HepG2 (cell line): Measurements from ENCODE around the gene LRP1B. TPM values are rescaled to one million over a fixed set of nuclear protein-coding genes. Genes with fewer than 3 reads are reported as not detected.

Source experiments
- CHCHD3 ChIP-seq: sonication (generic); formaldehyde crosslinking; IDR thresholded peaks from 2 replicates; pipeline ENCODE4 v1.8.0; 2022; ENCODE audit warnings: mild to moderate bottlenecking, missing genetic modification reagents, moderate library complexity
- HOXA3 ChIP-seq: sonication (generic); formaldehyde crosslinking; IDR thresholded peaks from 2 replicates; pipeline ENCODE4 v1.5.0; 2020; ENCODE audit warnings: missing genetic modification reagents
- KAT8 ChIP-seq: IDR thresholded peaks from 2 replicates; pipeline ENCODE4 v1.6.1; 2016; ENCODE audit warnings: missing genetic modification reagents, missing compliant biosample characterization
- PRPF4 ChIP-seq: fragments of 200-400 bp; formaldehyde crosslinking; IDR thresholded peaks from 2 replicates; pipeline ENCODE4 v1.6.1; 2016; ENCODE audit warnings: low read length, low read depth; ENCODE audit not compliant: poor library complexity, severe bottlenecking
- SAP130 ChIP-seq: IDR thresholded peaks from 2 replicates; pipeline ENCODE4 v1.6.1; 2016; ENCODE audit warnings: low read depth
- SRF ChIP-seq: IDR thresholded peaks from 2 replicates; pipeline ENCODE4 v1.6.1; 2011; ENCODE audit warnings: mild to moderate bottlenecking, low read depth, low read length, moderate library complexity
- ZKSCAN5 ChIP-seq: sonication (generic); formaldehyde crosslinking; IDR thresholded peaks from 2 replicates; pipeline ENCODE4 v1.5.1; 2020; ENCODE audit warnings: mild to moderate bottlenecking, missing genetic modification reagents
- polyA plus RNA-seq, 8 experiments: library from polyadenylated mRNA; depleted of rRNA in 3 of 8; stranded (reverse) in 7 of 8; unstranded in 1 of 8; fragments of >200 nt; fragmentation: Illumina TruSeq in 4 of 8; extraction: Trizol in 4 of 8; gene quantifications; 2 replicates each; pipeline versions ENCODE4 v1.2.1 to v1.2.3, GENCODE V29; 2011 to 2016; ENCODE audit warnings: low read depth in 4 of 8, missing spikeins in 1 of 8, mixed read lengths in 1 of 8; ENCODE audit not compliant: insufficient read depth in 1 of 8
- total RNA-seq, 5 experiments: library from RNA; depleted of rRNA; stranded (reverse); fragments of >200 nt; fragmentation: Illumina TruSeq; extraction: Trizol; gene quantifications; 2 replicates each; pipeline ENCODE4 v1.2.3, GENCODE V29; 2016; ENCODE audit warnings: low read depth in 1 of 5
- TF ChIP-seq, protein P1 (sequence below): sonication (generic); formaldehyde crosslinking; IDR thresholded peaks from 2 replicates; pipeline ENCODE4 v1.4.0; 2020; ENCODE audit warnings: mild to moderate bottlenecking, missing genetic modification reagents

LRP1B gene
- total and polyA plus RNA-seq, 2 of the 13 experiments (the other 11 are each of a cell fraction or from before 2014, with no cell fraction given): 0.04 TPM; not detected in 1

DNA sequence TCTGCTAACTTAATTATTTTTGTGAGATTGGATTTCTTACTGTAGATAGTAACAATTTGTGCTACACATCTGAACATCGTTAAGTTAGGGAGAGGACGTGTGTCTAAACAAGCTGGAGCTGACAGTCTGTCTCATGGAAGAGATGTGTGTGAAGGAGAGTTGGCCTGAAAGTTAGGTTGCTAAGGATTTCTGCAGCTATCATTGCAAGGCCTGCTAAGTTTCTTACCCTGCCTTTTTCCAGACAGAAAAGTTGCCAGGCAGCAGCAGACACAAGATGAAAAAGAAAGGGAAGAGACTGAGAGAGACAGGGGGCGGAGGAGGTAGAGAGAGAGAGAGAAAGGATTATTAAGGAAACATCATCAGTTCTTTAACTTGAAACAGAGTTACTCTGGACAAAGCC lies 4.1 kb upstream of the LRP1B start (continued):
- TF ChIP-seq, protein P1, sequence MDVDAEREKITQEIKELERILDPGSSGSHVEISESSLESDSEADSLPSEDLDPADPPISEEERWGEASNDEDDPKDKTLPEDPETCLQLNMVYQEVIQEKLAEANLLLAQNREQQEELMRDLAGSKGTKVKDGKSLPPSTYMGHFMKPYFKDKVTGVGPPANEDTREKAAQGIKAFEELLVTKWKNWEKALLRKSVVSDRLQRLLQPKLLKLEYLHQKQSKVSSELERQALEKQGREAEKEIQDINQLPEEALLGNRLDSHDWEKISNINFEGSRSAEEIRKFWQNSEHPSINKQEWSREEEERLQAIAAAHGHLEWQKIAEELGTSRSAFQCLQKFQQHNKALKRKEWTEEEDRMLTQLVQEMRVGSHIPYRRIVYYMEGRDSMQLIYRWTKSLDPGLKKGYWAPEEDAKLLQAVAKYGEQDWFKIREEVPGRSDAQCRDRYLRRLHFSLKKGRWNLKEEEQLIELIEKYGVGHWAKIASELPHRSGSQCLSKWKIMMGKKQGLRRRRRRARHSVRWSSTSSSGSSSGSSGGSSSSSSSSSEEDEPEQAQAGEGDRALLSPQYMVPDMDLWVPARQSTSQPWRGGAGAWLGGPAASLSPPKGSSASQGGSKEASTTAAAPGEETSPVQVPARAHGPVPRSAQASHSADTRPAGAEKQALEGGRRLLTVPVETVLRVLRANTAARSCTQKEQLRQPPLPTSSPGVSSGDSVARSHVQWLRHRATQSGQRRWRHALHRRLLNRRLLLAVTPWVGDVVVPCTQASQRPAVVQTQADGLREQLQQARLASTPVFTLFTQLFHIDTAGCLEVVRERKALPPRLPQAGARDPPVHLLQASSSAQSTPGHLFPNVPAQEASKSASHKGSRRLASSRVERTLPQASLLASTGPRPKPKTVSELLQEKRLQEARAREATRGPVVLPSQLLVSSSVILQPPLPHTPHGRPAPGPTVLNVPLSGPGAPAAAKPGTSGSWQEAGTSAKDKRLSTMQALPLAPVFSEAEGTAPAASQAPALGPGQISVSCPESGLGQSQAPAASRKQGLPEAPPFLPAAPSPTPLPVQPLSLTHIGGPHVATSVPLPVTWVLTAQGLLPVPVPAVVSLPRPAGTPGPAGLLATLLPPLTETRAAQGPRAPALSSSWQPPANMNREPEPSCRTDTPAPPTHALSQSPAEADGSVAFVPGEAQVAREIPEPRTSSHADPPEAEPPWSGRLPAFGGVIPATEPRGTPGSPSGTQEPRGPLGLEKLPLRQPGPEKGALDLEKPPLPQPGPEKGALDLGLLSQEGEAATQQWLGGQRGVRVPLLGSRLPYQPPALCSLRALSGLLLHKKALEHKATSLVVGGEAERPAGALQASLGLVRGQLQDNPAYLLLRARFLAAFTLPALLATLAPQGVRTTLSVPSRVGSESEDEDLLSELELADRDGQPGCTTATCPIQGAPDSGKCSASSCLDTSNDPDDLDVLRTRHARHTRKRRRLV (CRISPR knock-in tag): no peak
- TF ChIP-seq HOXA3: no peak
- TF ChIP-seq CHCHD3 (CRISPR knock-in tag): no peak
- TF ChIP-seq SRF: no peak
- TF ChIP-seq KAT8 (CRISPR knock-in tag): no peak
- no peak for TF ChIP-seq PRPF4
- no peak for TF ChIP-seq ZKSCAN5 (CRISPR knock-in tag)
- no peak for TF ChIP-seq SAP130 (CRISPR knock-in tag)
